ENCODE results near the gene ROR2. TPM values are rescaled to one million over a fixed set of nuclear protein-coding genes. Genes with fewer than 3 reads are reported as not detected.

ROR2 gene
- total RNA-seq, 1 experiment from 2014 or later: 5.9 TPM

GRCh38 chr9:91720751-91721705 lies 229.0 kb downstream of the ROR2 start:
- in situ Hi-C loops (cut with HindIII; ENCODE audit: low pct_unique_long_range_greater_than_20kb, low sequenced_read_pairs): no loop called here
- ChIA-PET CTCF (no interaction called here), POLR2A (no interaction called here)
- no TSS peak for BruUV-seq (replicated peaks)
- no peak for TF ChIP-seq SIN3A (IDR thresholded peaks at IDR 0.05; ENCODE audit: borderline replicate concordance, insufficient read depth, low read depth, low read length)
- TF ChIP-seq REST (IDR thresholded peaks at IDR 0.05; ENCODE audit: insufficient read depth in 1 of 2, low read depth in 2 of 2, low read length in 1 of 2): no peak
- TF ChIP-seq CTCF (IDR thresholded peaks at IDR 0.05): no peak
- no peak for TF ChIP-seq POLR2AphosphoS5 (IDR thresholded peaks at IDR 0.05; ENCODE audit: low read depth, low read length)
- no peak for TF ChIP-seq TCF7L2 (IDR thresholded peaks at IDR 0.05; ENCODE audit: low read depth, low read length)
- Histone ChIP-seq H3K4me3 (ENCODE audit: low read depth in 2 of 2, low read length in 2 of 2) (no peak overlapping the region), H3K36me3 (ENCODE audit: control insufficient read depth, insufficient read depth, low read length) (no peaks in the 10 kb centered on the region), H3K4me1 (ENCODE audit: control insufficient read depth, insufficient read depth, low read length) (no peaks in the 10 kb centered on the region), H3K27ac (ENCODE audit: low read length) (no peak overlapping the region), H3K27me3 (ENCODE audit: control insufficient read depth, insufficient read depth, low read length) (no peaks in the 10 kb centered on the region), H3K9me3 (ENCODE audit: control insufficient read depth, insufficient read depth, low read depth, low read length) (no peaks in the 10 kb centered on the region)
- DNase-seq (ENCODE audit: low read depth, low spot score) (no peak), ATAC-seq (no peak)
- intact Hi-C loops (cut with micrococcal nuclease; ENCODE audit: unreplicated experiment): no loop called here

- ATAC-seq: no peak
- ChIA-PET POLR2A (no interaction called here), CTCF (no interaction called here)
- in situ Hi-C loops (cut with HindIII; ENCODE audit: low pct_unique_long_range_greater_than_20kb, low sequenced_read_pairs) (no loop called here), intact Hi-C loops (cut with micrococcal nuclease; ENCODE audit: unreplicated experiment) (no loop called here)
- no peaks in the 10 kb centered on the region for H3K9me3 ChIP-seq (ENCODE audit: control insufficient read depth, insufficient read depth, low read depth, low read length)
- H3K27ac ChIP-seq (ENCODE audit: low read length): no peak overlapping the region
- H3K4me1 ChIP-seq (ENCODE audit: control insufficient read depth, insufficient read depth, low read length): no peaks in the 10 kb centered on the region
- TF ChIP-seq CTCF (IDR thresholded peaks at IDR 0.05): no peak
- TF ChIP-seq TCF7L2 (IDR thresholded peaks at IDR 0.05; ENCODE audit: low read depth, low read length): no peak
- TF ChIP-seq POLR2AphosphoS5 (IDR thresholded peaks at IDR 0.05; ENCODE audit: low read depth, low read length): no peak
- no peak for TF ChIP-seq REST (IDR thresholded peaks at IDR 0.05; ENCODE audit: insufficient read depth in 1 of 2, low read depth in 2 of 2, low read length in 1 of 2)
- no peak for TF ChIP-seq SIN3A (IDR thresholded peaks at IDR 0.05; ENCODE audit: borderline replicate concordance, insufficient read depth, low read depth, low read length)
- H3K27me3 ChIP-seq (ENCODE audit: control insufficient read depth, insufficient read depth, low read length): no peaks in the 10 kb centered on the region
- BruUV-seq (replicated peaks): no TSS peak
- no peaks in the 10 kb centered on the region for H3K36me3 ChIP-seq (ENCODE audit: control insufficient read depth, insufficient read depth, low read length)
- H3K4me3 ChIP-seq (ENCODE audit: low read depth in 2 of 2, low read length in 2 of 2): no peak overlapping the region
- DNase-seq (ENCODE audit: low read depth, low spot score): no peak
Observed at GRCh38 chr9:91720313-91720712, 229.7 kb downstream of the ROR2 start.

Data from Panc1 (cell line).